HCT116 (cell line): ENCODE results near the gene INO80. TPM values are rescaled to one million over a fixed set of nuclear protein-coding genes. Genes with fewer than 3 reads are reported as not detected.

Experiments used
- ATAC-seq: fragments of 200-7000 bp; cut with Tn5 transposase; 2 replicates; pipeline ENCODE4 v1.9.1; 2020; ENCODE audit warnings: mild to moderate bottlenecking, moderate library complexity
- BruUV-seq: library from RNA; stranded (reverse); fragments of 400-500 nt; replicated peaks from 2 replicates; lab custom pipeline; 2021; lab: Mats Ljungman, UMichigan
- CTCF ChIA-PET: fragments of 300-600 bp; sonication (Branson Sonifier 250); formaldehyde crosslinking; loops from one replicate; lab custom pipeline; 2021; ENCODE audit warnings: antibody characterized with exemption; lab: Charles Lee
- POLR2A ChIA-PET: fragments of 300-600, 350-600 bp; sonication (Branson Sonifier 250); formaldehyde crosslinking; loops from one replicate; lab custom pipeline; 2021; ENCODE audit warnings: antibody characterized with exemption; lab: Charles Lee
- RAD21 ChIA-PET, 2 experiments: fragments of 300-600 bp; sonication (Branson Sonifier 250); formaldehyde crosslinking; loops; one replicate each; lab custom pipeline; 2023; ENCODE audit warnings: low total read pairs in 2 of 2; ENCODE audit not compliant: uncharacterized antibody in 2 of 2, unreplicated experiment in 2 of 2, low non-redundant PET in 1 of 2; lab: Charles Lee
- DNase-seq: peaks from one replicate; pipeline ENCODE4 v3.0.0-alpha.2; 2010; ENCODE audit warnings: low read depth, low spot score
- H2AFZ ChIP-seq: fragments of 200-600 bp; shearing (Covaris generic), sonication (generic); 2 replicates; pipeline ENCODE4 v1.6.1; 2017; ENCODE audit warnings: low read depth, mixed run types, mixed read lengths, antibody characterized with exemption, low read length; ENCODE audit not compliant: poor library complexity, severe bottlenecking
- H3K27ac ChIP-seq: 2 replicates; pipeline ENCODE4 v1.5.1; 2012; ENCODE audit warnings: low read depth, low read length
- H3K27me3 ChIP-seq: fragments of 200-600 bp; sonication (generic); 2 replicates; pipeline ENCODE4 v1.6.1; 2016; ENCODE audit warnings: mixed run types, low read length, mixed read lengths; ENCODE audit not compliant: insufficient read depth
- H3K36me3 ChIP-seq, 2 experiments: fragments of 200-500 bp in 1 of 2; fragments of 200-600 bp in 1 of 2; sonication (Bioruptor generic) in 1 of 2; sonication (generic) in 1 of 2; 2 replicates each; pipeline versions ENCODE4 v1.5.1 to v1.6.1; 2014 to 2016; ENCODE audit warnings: low read length in 2 of 2, inconsistent platforms in 1 of 2, mixed read lengths in 1 of 2, mixed run types in 1 of 2; ENCODE audit not compliant: insufficient read depth in 2 of 2, control insufficient read depth in 1 of 2
- H3K4me1 ChIP-seq, 2 experiments: fragments of 200-600 bp in 1 of 2; sonication (generic) in 1 of 2; 2 replicates each; pipeline versions ENCODE4 v1.5.1 to v1.6.1; 2012 to 2017; ENCODE audit warnings: low read length in 2 of 2, inconsistent platforms in 1 of 2, mild to moderate bottlenecking in 1 of 2, mixed read lengths in 1 of 2, mixed run types in 1 of 2, moderate library complexity in 1 of 2; ENCODE audit not compliant: insufficient read depth in 2 of 2, control insufficient read depth in 1 of 2
- H3K4me2 ChIP-seq: fragments of 200-600 bp; sonication (generic); 2 replicates; pipeline ENCODE4 v1.6.1; 2017; ENCODE audit warnings: mixed run types, low read length, mixed read lengths
- H3K4me3 ChIP-seq, 2 experiments: fragments of 200-600 bp in 1 of 2; sonication (generic) in 1 of 2; replicated peaks in 1 of 2; 2 replicates each; pipeline ENCODE4 v1.5.1; 2011 to 2016; ENCODE audit warnings: low read length in 2 of 2, control low read depth in 1 of 2, low read depth in 1 of 2, mild to moderate bottlenecking in 1 of 2, mixed read lengths in 1 of 2, mixed run types in 1 of 2
- H3K79me2 ChIP-seq: fragments of 200-600 bp; sonication (generic); 2 replicates; pipeline ENCODE4 v1.6.1; 2017; ENCODE audit warnings: mild to moderate bottlenecking, mixed run types, low read length, moderate library complexity, mixed read lengths; ENCODE audit not compliant: insufficient read depth
- H3K9ac ChIP-seq: fragments of 200-600 bp; sonication (generic); 2 replicates; pipeline ENCODE4 v1.6.1; 2016; ENCODE audit warnings: low read length, mixed read lengths
- H3K9me2 ChIP-seq: fragments of 200-600 bp; sonication (generic), shearing (Covaris generic); 2 replicates; pipeline ENCODE4 v1.6.1; 2017; ENCODE audit warnings: mixed run types, mild to moderate bottlenecking, moderate library complexity; ENCODE audit not compliant: insufficient read depth
- H3K9me3 ChIP-seq, 2 experiments: fragments of 200-500 bp in 1 of 2; fragments of 200-600 bp in 1 of 2; sonication (Bioruptor generic) in 1 of 2; sonication (generic) in 1 of 2; 2 replicates each; pipeline ENCODE4 v1.6.1; 2014 to 2017; ENCODE audit warnings: low read length in 2 of 2, mixed read lengths in 2 of 2, inconsistent platforms in 1 of 2, low read depth in 1 of 2, mild to moderate bottlenecking in 1 of 2, mixed run types in 1 of 2, moderate library complexity in 1 of 2; ENCODE audit not compliant: control insufficient read depth in 1 of 2, insufficient read depth in 1 of 2
- H4K20me1 ChIP-seq: fragments of 200-600 bp; sonication (generic), shearing (Covaris generic); 2 replicates; pipeline ENCODE4 v1.6.1; 2017; ENCODE audit warnings: mixed run types, mild to moderate bottlenecking, moderate library complexity; ENCODE audit not compliant: insufficient read depth
- ATF3 ChIP-seq: IDR thresholded peaks from 2 replicates; pipeline ENCODE4 v1.6.1; 2012
- EGR1 ChIP-seq: IDR thresholded peaks from 2 replicates; pipeline ENCODE4 v1.6.1; 2012; ENCODE audit warnings: low read depth
- EZH2phosphoT487 ChIP-seq: fragments of 200-600 bp; IDR thresholded peaks from 2 replicates; pipeline ENCODE4 v1.6.1; 2018; ENCODE audit warnings: antibody characterized with exemption, borderline replicate concordance
- JUND ChIP-seq: IDR thresholded peaks from 2 replicates; pipeline ENCODE4 v1.6.1; 2012
- POLR2AphosphoS5 ChIP-seq: IDR thresholded peaks from 2 replicates; pipeline ENCODE4 v1.6.1; 2011; ENCODE audit warnings: mild to moderate bottlenecking, low read depth, low read length, moderate library complexity
- REST ChIP-seq: IDR thresholded peaks from 2 replicates; pipeline ENCODE4 v1.6.1; 2012; ENCODE audit warnings: low read depth
- SIN3A ChIP-seq: IDR thresholded peaks from 2 replicates; pipeline ENCODE4 v1.6.1; 2012; ENCODE audit warnings: low read depth
- SP1 ChIP-seq: IDR thresholded peaks from 2 replicates; pipeline ENCODE4 v1.6.1; 2012; ENCODE audit warnings: low read depth
- SRF ChIP-seq: IDR thresholded peaks from 2 replicates; pipeline ENCODE4 v1.6.1; 2012; ENCODE audit warnings: low read depth
- TCF7L2 ChIP-seq: IDR thresholded peaks from 2 replicates; pipeline ENCODE4 v1.7.0; 2011; ENCODE audit warnings: borderline replicate concordance, inconsistent platforms; ENCODE audit not compliant: insufficient read depth, insufficient read length; ENCODE audit errors: extremely low read depth
- ZBTB33 ChIP-seq: IDR thresholded peaks from 2 replicates; pipeline ENCODE4 v1.6.1; 2011; ENCODE audit warnings: mild to moderate bottlenecking, low read length, moderate library complexity; ENCODE audit not compliant: insufficient replicate concordance; ENCODE audit errors: extremely low read depth
- ZFX ChIP-seq: fragments of 450-650 bp; IDR thresholded peaks from 2 replicates; pipeline ENCODE4 v1.6.1; 2017
- intact Hi-C: fragments of 100-400 bp; cut with micrococcal nuclease; formaldehyde crosslinking; loops from 2 replicates; pipeline ENCODE4 v1.10.0; 2022
- total RNA-seq: library from RNA; stranded (reverse); gene quantifications from one replicate; pipeline ENCODE4 v1.2.1, GENCODE V29; 2021; ENCODE audit not compliant: unreplicated experiment

The INO80 gene
- total RNA-seq, 1 experiment from 2014 or later = 28.2 TPM

GRCh38 chr15:40990080-40990479 lies 126.0 kb downstream of the INO80 start:
- CTCF ChIA-PET = no interaction called here
- POLR2A ChIA-PET = no interaction called here
- RAD21 ChIA-PET = no interaction called here
- Histone ChIP-seq H3K9me2 (no peaks in the 10 kb centered on the region), H3K36me3 (peaks cover 29 to 51% of the 10 kb centered on the region in 2 experiments), H3K4me2 (no peak overlapping the region), H3K79me2 (no peaks in the 10 kb centered on the region; the same call in 1 of the 2 replicates), H4K20me1 (no peaks in the 10 kb centered on the region), H3K9me3 (no peaks in the 10 kb centered on the region), H3K27me3 (no peaks in the 10 kb centered on the region), H3K4me3 (no peak overlapping the region), H3K4me1 (no peaks in the 10 kb centered on the region), H3K27ac (no peak overlapping the region), H3K9ac (no peak overlapping the region), H2AFZ (no peak overlapping the region)
- DNase-seq = no peak
- no TSS peak for BruUV-seq
- no peak for ATAC-seq
- intact Hi-C loops = no loop called here
- TF ChIP-seq REST (no peak), TCF7L2 (no peak), ATF3 (no peak), POLR2AphosphoS5 (no peak), JUND (no peak), EZH2phosphoT487 (no peak), EGR1 (no peak), ZBTB33 (no peak), SRF (no peak), SIN3A (no peak), SP1 (no peak), ZFX (no peak)
